ENCODE data around the gene SFTPA2. TPM values are rescaled to one million over a fixed set of nuclear protein-coding genes. Genes with fewer than 3 reads are reported as not detected.

SFTPA2 gene
- polyA plus RNA-seq, 3 donors, result not detected

DNA sequence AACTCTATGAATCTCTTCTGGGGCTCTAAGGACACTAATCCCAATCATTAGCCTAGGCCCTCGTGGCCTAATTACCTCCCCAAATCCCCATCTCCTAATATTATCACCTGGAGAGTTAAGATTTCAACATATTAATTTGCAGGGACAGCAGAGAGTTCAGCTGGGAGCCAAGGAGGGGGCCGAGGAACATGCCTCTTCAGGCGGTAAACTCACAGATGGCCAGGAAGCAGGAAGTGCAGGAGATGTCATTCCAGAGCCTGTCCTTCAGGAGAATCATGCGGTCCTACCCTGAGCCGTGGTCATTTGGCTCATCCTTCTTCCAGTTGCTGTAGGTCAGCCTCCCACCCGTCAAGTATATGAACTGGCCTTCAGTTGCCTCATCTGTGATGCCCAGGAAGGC, 21.9 kb upstream of the SFTPA2 start:
- Histone ChIP-seq H3K4me2 (replicated peaks; ENCODE audit: extremely low read depth, low read length, poor library complexity, severe bottlenecking) (no peak overlapping the region), H4K20me1 (ENCODE audit: insufficient read depth, low read length) (no peaks in the 10 kb centered on the region), H3K36me3 (replicated peaks in 1 of 2; ENCODE audit: control insufficient read depth in 1 of 2, insufficient read depth in 2 of 2, low read length in 2 of 2) (no peaks in the 10 kb centered on the region), H3K4me3 (replicated peaks in 1 of 3; ENCODE audit: low read depth in 2 of 3, low read length in 3 of 3) (no peak overlapping the region), H3K9me3 (replicated peaks in 1 of 2; ENCODE audit: control insufficient read depth in 1 of 2, insufficient read depth in 1 of 2, low read length in 2 of 2) (no peaks in the 10 kb centered on the region), H2AFZ (ENCODE audit: insufficient read depth, low read depth, low read length, poor library complexity, severe bottlenecking) (no peak overlapping the region), H3K79me2 (ENCODE audit: insufficient read depth, low read length) (no peaks in the 10 kb centered on the region), H3K27ac (ENCODE audit: low read depth in 1 of 2, low read length in 2 of 2) (no peak overlapping the region), H3K9ac (ENCODE audit: insufficient read depth, low read length, poor library complexity, severe bottlenecking) (no peak overlapping the region), H3K4me1 (ENCODE audit: control insufficient read depth in 1 of 2, insufficient read depth in 2 of 2, low read length in 2 of 2) (no peaks in the 10 kb centered on the region), H3K27me3 (ENCODE audit: control insufficient read depth in 2 of 2, insufficient read depth in 2 of 2, low read length in 2 of 2) (peaks cover 0 to 2% of the 10 kb centered on the region in 2 donors)
- Mint-ChIP-seq H3K4me1 (no peaks in the 10 kb centered on the region), H3K27ac (no peak overlapping the region), H3K4me3 (no peak overlapping the region), H3K9me3 (peaks cover 0 to 2% (median 0%) of the 10 kb centered on the region in 7 donors), H3K36me3 (no peaks in the 10 kb centered on the region), H3K27me3 (ENCODE audit: low read depth in 3 of 3) (peaks cover 1 to 4% (median 1%) of the 10 kb centered on the region in 3 donors)
- 93% methylated on average over 5 of the region's 6 CpGs for WGBS (ENCODE audit: insufficient coverage)
- intact Hi-C loops (cut with micrococcal nuclease), result no loop called here
- TF ChIP-seq, protein P1, sequence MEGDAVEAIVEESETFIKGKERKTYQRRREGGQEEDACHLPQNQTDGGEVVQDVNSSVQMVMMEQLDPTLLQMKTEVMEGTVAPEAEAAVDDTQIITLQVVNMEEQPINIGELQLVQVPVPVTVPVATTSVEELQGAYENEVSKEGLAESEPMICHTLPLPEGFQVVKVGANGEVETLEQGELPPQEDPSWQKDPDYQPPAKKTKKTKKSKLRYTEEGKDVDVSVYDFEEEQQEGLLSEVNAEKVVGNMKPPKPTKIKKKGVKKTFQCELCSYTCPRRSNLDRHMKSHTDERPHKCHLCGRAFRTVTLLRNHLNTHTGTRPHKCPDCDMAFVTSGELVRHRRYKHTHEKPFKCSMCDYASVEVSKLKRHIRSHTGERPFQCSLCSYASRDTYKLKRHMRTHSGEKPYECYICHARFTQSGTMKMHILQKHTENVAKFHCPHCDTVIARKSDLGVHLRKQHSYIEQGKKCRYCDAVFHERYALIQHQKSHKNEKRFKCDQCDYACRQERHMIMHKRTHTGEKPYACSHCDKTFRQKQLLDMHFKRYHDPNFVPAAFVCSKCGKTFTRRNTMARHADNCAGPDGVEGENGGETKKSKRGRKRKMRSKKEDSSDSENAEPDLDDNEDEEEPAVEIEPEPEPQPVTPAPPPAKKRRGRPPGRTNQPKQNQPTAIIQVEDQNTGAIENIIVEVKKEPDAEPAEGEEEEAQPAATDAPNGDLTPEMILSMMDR (IDR thresholded peaks at IDR 0.05), result no peak
- DNase-seq, result no peak

DNA sequence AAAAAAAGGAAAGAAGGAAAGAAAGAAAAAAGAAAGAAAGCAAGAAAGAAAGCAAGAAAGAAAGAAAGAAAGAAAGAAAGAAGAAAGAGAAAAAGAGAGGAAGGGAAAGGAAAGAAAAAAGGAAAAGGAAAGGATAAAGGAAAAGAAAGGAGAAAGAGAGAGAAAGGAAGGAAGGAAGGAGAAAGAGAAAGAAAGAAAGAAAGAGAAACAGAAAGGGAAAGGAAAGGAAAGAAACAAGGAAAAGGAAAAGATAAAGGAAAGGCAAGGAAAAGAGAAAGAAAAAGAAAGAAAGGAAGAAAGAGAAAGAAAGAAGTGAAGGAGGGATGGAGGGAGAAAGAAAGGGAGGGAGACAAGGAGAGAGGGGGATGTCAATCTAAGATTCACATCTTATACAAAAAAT, 20.8 kb upstream of the SFTPA2 start:
- intact Hi-C loops (cut with micrococcal nuclease), result no loop called here
- no peaks in the 10 kb centered on the region for H4K20me1 ChIP-seq (ENCODE audit: insufficient read depth, low read length)
- H3K27me3 ChIP-seq (ENCODE audit: control insufficient read depth in 2 of 2, insufficient read depth in 2 of 2, low read length in 2 of 2), result peaks cover 0 to 2% of the 10 kb centered on the region in 2 donors
- Mint-ChIP-seq H3K27me3 (ENCODE audit: low read depth in 3 of 3) (peaks cover 1 to 5% (median 4%) of the 10 kb centered on the region in 3 donors), H3K27ac (no peak overlapping the region), H3K4me1 (no peaks in the 10 kb centered on the region), H3K36me3 (no peaks in the 10 kb centered on the region), H3K9me3 (peaks cover 0 to 2% (median 0%) of the 10 kb centered on the region in 7 donors), H3K4me3 (no peak overlapping the region)
- no peaks in the 10 kb centered on the region for H3K36me3 ChIP-seq (replicated peaks in 1 of 2; ENCODE audit: control insufficient read depth in 1 of 2, insufficient read depth in 2 of 2, low read length in 2 of 2)
- DNase-seq, result no peak
- no peak overlapping the region for H2AFZ ChIP-seq (ENCODE audit: insufficient read depth, low read depth, low read length, poor library complexity, severe bottlenecking)
- H3K4me3 ChIP-seq (replicated peaks in 1 of 3; ENCODE audit: low read depth in 2 of 3, low read length in 3 of 3), result no peak overlapping the region
- H3K27ac ChIP-seq (ENCODE audit: low read depth in 1 of 2, low read length in 2 of 2), result no peak overlapping the region
- no peaks in the 10 kb centered on the region for H3K9me3 ChIP-seq (replicated peaks in 1 of 2; ENCODE audit: control insufficient read depth in 1 of 2, insufficient read depth in 1 of 2, low read length in 2 of 2)
- no peaks in the 10 kb centered on the region for H3K4me1 ChIP-seq (ENCODE audit: control insufficient read depth in 1 of 2, insufficient read depth in 2 of 2, low read length in 2 of 2)
- no peaks in the 10 kb centered on the region for H3K79me2 ChIP-seq (ENCODE audit: insufficient read depth, low read length)
- H3K9ac ChIP-seq (ENCODE audit: insufficient read depth, low read length, poor library complexity, severe bottlenecking), result no peak overlapping the region
- TF ChIP-seq, protein P1 (IDR thresholded peaks at IDR 0.05), result no peak
- H3K4me2 ChIP-seq (replicated peaks; ENCODE audit: extremely low read depth, low read length, poor library complexity, severe bottlenecking), result no peak overlapping the region

All from CD14-positive monocyte (primary cell).